ENCODE measurements around the gene CADPS.

DNA sequence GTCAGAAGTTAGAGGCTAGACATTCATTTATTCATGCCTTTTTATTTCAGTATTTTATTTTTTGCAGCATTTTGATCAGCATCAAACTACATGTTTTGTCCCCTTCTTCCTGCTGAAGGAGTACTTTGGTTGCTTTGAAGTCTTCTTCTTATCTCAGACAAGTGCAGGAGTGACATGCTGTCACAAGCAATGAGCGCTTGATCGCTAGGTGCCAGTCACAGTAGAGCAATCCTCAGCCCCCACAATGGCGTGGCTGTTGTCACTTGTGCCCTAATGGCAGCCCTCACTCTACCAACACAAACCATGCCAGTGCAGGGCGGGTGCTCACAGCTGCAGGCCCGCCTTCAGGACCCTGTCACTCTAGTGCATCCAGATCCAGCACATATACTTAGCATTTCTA, 317.2 kb downstream of the CADPS start:
- TF ChIP-seq, protein P1, sequence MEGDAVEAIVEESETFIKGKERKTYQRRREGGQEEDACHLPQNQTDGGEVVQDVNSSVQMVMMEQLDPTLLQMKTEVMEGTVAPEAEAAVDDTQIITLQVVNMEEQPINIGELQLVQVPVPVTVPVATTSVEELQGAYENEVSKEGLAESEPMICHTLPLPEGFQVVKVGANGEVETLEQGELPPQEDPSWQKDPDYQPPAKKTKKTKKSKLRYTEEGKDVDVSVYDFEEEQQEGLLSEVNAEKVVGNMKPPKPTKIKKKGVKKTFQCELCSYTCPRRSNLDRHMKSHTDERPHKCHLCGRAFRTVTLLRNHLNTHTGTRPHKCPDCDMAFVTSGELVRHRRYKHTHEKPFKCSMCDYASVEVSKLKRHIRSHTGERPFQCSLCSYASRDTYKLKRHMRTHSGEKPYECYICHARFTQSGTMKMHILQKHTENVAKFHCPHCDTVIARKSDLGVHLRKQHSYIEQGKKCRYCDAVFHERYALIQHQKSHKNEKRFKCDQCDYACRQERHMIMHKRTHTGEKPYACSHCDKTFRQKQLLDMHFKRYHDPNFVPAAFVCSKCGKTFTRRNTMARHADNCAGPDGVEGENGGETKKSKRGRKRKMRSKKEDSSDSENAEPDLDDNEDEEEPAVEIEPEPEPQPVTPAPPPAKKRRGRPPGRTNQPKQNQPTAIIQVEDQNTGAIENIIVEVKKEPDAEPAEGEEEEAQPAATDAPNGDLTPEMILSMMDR (IDR thresholded peaks at IDR 0.05): no peak
- no peak for TF ChIP-seq POLR2A (IDR thresholded peaks at IDR 0.05)
